ENCODE results near the gene PTPRM. TPM values are rescaled to one million over a fixed set of nuclear protein-coding genes. Genes with fewer than 3 reads are reported as not detected.

PTPRM gene
- polyA plus RNA-seq, 1 of the 3 experiments (the other 2 are of a cell fraction) = 16.0 TPM

- no peak for TF ChIP-seq SIN3A (IDR thresholded peaks at IDR 0.05; ENCODE audit: borderline replicate concordance, low read depth, low read length)
- no peak for TF ChIP-seq EP300 (IDR thresholded peaks at IDR 0.05; ENCODE audit: borderline replicate concordance in 1 of 2, low read depth in 1 of 2, low read length in 1 of 2)
Observed at GRCh38 chr18:8362863-8363262, 795.7 kb downstream of the PTPRM start (continued).

- no peaks in the 10 kb centered on the region for H3F3A ChIP-seq (replicated peaks; ENCODE audit: insufficient read depth)
- H3K4me2 ChIP-seq = no peak overlapping the region
- no peaks in the 10 kb centered on the region for H4K20me1 ChIP-seq (ENCODE audit: insufficient read depth)
- H3K4me3 ChIP-seq (ENCODE audit: low read depth in 2 of 2, low read length in 1 of 2) = no peak overlapping the region
- no peak overlapping the region for H3K9ac ChIP-seq
- H3K79me2 ChIP-seq (ENCODE audit: insufficient read depth) = no peaks in the 10 kb centered on the region
- 54% methylated on average over 2 of the region's 2 CpGs for WGBS (ENCODE audit: low lambda C conversion rate)
- H2AFZ ChIP-seq (ENCODE audit: low read depth) = no peak overlapping the region
- no peak overlapping the region for H3K27ac ChIP-seq (ENCODE audit: low read depth in 2 of 2, low read length in 1 of 2)
- ChIA-PET CTCF (interaction anchor here (0.8 to 0.9 kb wide), 2 partner anchors 25 to 92 kb away, joined by 3 read pairs; no protein-coding TSS in a partner anchor), POLR2A (no interaction called here)
- no peaks in the 10 kb centered on the region; the same call in 1 of the 2 replicates for H3K27me3 ChIP-seq (ENCODE audit: insufficient read depth)
- no peaks in the 10 kb centered on the region for H3K9me3 ChIP-seq
- no peak for DNase-seq
- H3K4me1 ChIP-seq (ENCODE audit: control insufficient read depth in 1 of 2, insufficient read depth in 2 of 2, low read depth in 1 of 2, low read length in 1 of 2) = peaks cover 0 to 13% of the 10 kb centered on the region in 2 experiments; a peak in 1 of 4 replicates
- no peak for TF ChIP-seq YY1 (IDR thresholded peaks at IDR 0.05; ENCODE audit: low read depth)
- no peak for TF ChIP-seq JUND (IDR thresholded peaks at IDR 0.05)
- no peak for TF ChIP-seq GABPA (IDR thresholded peaks at IDR 0.05; ENCODE audit: low read depth)
- TF ChIP-seq FOXM1 (IDR thresholded peaks at IDR 0.05; ENCODE audit: low read depth) = no peak
- TF ChIP-seq SIN3A (IDR thresholded peaks at IDR 0.05; ENCODE audit: borderline replicate concordance, low read depth, low read length) = no peak
- TF ChIP-seq RCOR1 (IDR thresholded peaks at IDR 0.05; ENCODE audit: low read length) = no peak
- no peak for TF ChIP-seq ELF1 (IDR thresholded peaks at IDR 0.05)
- TF ChIP-seq FOSL2 (IDR thresholded peaks at IDR 0.05; ENCODE audit: borderline replicate concordance, low read depth) = no peak
- TF ChIP-seq CTCF (IDR thresholded peaks at IDR 0.05) = no peak
- TF ChIP-seq GATA2 (CRISPR knock-in tag; IDR thresholded peaks at IDR 0.05) = no peak
- no peak for TF ChIP-seq USF2 (IDR thresholded peaks at IDR 0.05; ENCODE audit: borderline replicate concordance, low read depth, low read length)
- TF ChIP-seq TCF12 (IDR thresholded peaks at IDR 0.05) = no peak
- no peak for TF ChIP-seq CHD2 (IDR thresholded peaks at IDR 0.05; ENCODE audit: low read length, partially characterized antibody)
- no peak for TF ChIP-seq POLR2AphosphoS5 (IDR thresholded peaks at IDR 0.05; ENCODE audit: low read depth, low read length)
- no peak for TF ChIP-seq REST (IDR thresholded peaks at IDR 0.05; ENCODE audit: low read depth, low read length)
- no peak for TF ChIP-seq NRF1 (IDR thresholded peaks at IDR 0.05; ENCODE audit: low read depth, low read length)
- no peak for TF ChIP-seq NFIC (IDR thresholded peaks at IDR 0.05; ENCODE audit: borderline replicate concordance)
- no peak for TF ChIP-seq TAF1 (IDR thresholded peaks at IDR 0.05; ENCODE audit: borderline replicate concordance, low read depth, low read length)
- TF ChIP-seq FOXJ3 (CRISPR knock-in tag; IDR thresholded peaks at IDR 0.05) = no peak
- H3K36me3 ChIP-seq (replicated peaks in 1 of 2; ENCODE audit: control insufficient read depth in 1 of 2, insufficient read depth in 2 of 2, low read length in 1 of 2) = no peaks in the 10 kb centered on the region
- H3K9me2 ChIP-seq = no peaks in the 10 kb centered on the region
Observed at GRCh38 chr18:8364385-8364784, 797.3 kb downstream of the PTPRM start.
